Neural crest cell (in vitro differentiated cells): ENCODE results near the gene BRK1. TPM values are rescaled to one million over a fixed set of nuclear protein-coding genes. Genes with fewer than 3 reads are reported as not detected.
"Not testable (repeated sequence)": the region's sequence is repeated elsewhere in the genome, so short reads cannot be mapped to it uniquely, and the experiment has no call there.

ENCODE experiments used
- DNase-seq: peaks from one replicate; pipeline ENCODE4 v3.0.0; 2021; ENCODE audit warnings: low read depth, mixed read lengths, low spot score
- H3K27ac Mint-ChIP-seq: one replicate; pipeline ENCODE4 v1.8.0; 2021; ENCODE audit warnings: mild to moderate bottlenecking, mixed read lengths; ENCODE audit not compliant: unreplicated experiment
- H3K27me3 Mint-ChIP-seq: 2 replicates; pipeline ENCODE4 v1.8.0; 2021; ENCODE audit warnings: low read depth, mild to moderate bottlenecking, mixed read lengths
- H3K36me3 Mint-ChIP-seq: 2 replicates; pipeline ENCODE4 v1.8.0; 2021; ENCODE audit warnings: low read depth, mild to moderate bottlenecking, mixed read lengths
- H3K4me1 Mint-ChIP-seq: 2 replicates; pipeline ENCODE4 v1.8.0; 2021; ENCODE audit warnings: mixed read lengths
- H3K4me3 Mint-ChIP-seq: one replicate; pipeline ENCODE4 v1.8.0; 2021; ENCODE audit warnings: mild to moderate bottlenecking, mixed read lengths
- H3K9me3 Mint-ChIP-seq: 2 replicates; pipeline ENCODE4 v1.8.0; 2021; ENCODE audit warnings: mixed read lengths
- CTCF ChIP-seq: fragments of 200-600 bp; sonication (generic); conservative IDR thresholded peaks from 2 replicates; pipeline ENCODE4 v1.5.0; 2021; ENCODE audit warnings: antibody characterized with exemption, mild to moderate bottlenecking
- total RNA-seq: library from RNA; stranded (reverse); gene quantifications from 2 replicates; pipeline ENCODE4 v1.2.1, GENCODE V29; 2021

Gene BRK1
- total RNA-seq, 1 donor from 2014 or later: 125 TPM

- H3K36me3 Mint-ChIP-seq: no peaks in the 10 kb centered on the region
- peaks cover under 1% of the 10 kb centered on the region for H3K9me3 Mint-ChIP-seq
- no peak overlapping the region for H3K27ac Mint-ChIP-seq
- H3K4me3 Mint-ChIP-seq: no peak overlapping the region
- H3K4me1 Mint-ChIP-seq: no peaks in the 10 kb centered on the region
- no peak for DNase-seq
- no peaks in the 10 kb centered on the region for H3K27me3 Mint-ChIP-seq
- no peak for TF ChIP-seq CTCF
These were observed 58.5 kb downstream of the BRK1 start for GRCh38 chr3:10173926-10174435.

- not testable (repeated sequence) for DNase-seq, H3K4me3 Mint-ChIP-seq, H3K4me1 Mint-ChIP-seq, H3K9me3 Mint-ChIP-seq, H3K27me3 Mint-ChIP-seq, H3K27ac Mint-ChIP-seq, H3K36me3 Mint-ChIP-seq
These were observed 59.9 kb downstream of the BRK1 start for GRCh38 chr3:10175334-10175733.

GRCh38 chr3:10176150-10176549 is 60.7 kb downstream of the BRK1 start:
- DNase-seq, H3K4me1 Mint-ChIP-seq, H3K4me3 Mint-ChIP-seq: not testable (repeated sequence)

More at GRCh38 chr3:10176150-10176549, 60.7 kb downstream of the BRK1 start:
- H3K36me3 Mint-ChIP-seq, H3K27me3 Mint-ChIP-seq, H3K27ac Mint-ChIP-seq, H3K9me3 Mint-ChIP-seq: not testable (repeated sequence)

Other genes with a start within 250 kb of the BRK1 start
- not detected in 2 replicates for gene CIDEC, start 235.4 kb upstream of the BRK1 start, total RNA-seq
- 41.1 TPM in 2 replicates for gene JAGN1, start 225.1 kb upstream of the BRK1 start, total RNA-seq
- gene IL17RE, start 212.8 kb upstream of the BRK1 start, total RNA-seq: 1.4 and 1.7 TPM in 2 replicates
- gene IL17RC, start 198.6 kb upstream of the BRK1 start, total RNA-seq: 6.0 and 7.3 TPM in 2 replicates
- gene CRELD1, start 181.8 kb upstream of the BRK1 start, total RNA-seq: 16.9 and 18.3 TPM in 2 replicates
- 5.7 and 6.4 TPM in 2 replicates for gene PRRT3, start 163.3 kb upstream of the BRK1 start, total RNA-seq
- 39.8 and 42.6 TPM in 2 replicates for gene EMC3, start 128.8 kb upstream of the BRK1 start, total RNA-seq
- 65.4 and 67.9 TPM in 2 replicates for gene FANCD2, start 89.2 kb upstream of the BRK1 start, total RNA-seq
- not detected in 2 replicates for gene FANCD2OS, start 7.4 kb upstream of the BRK1 start, total RNA-seq
- gene VHL, start 26.1 kb downstream of the BRK1 start, total RNA-seq: 80.1 and 80.8 TPM in 2 replicates
- 0.39 and 0.44 TPM in 2 replicates for gene IRAK2, start 49.2 kb downstream of the BRK1 start, total RNA-seq
- gene TATDN2, start 132.8 kb downstream of the BRK1 start, total RNA-seq: 40.5 TPM in 2 replicates
- 0.35 and 0.43 TPM in 2 replicates for gene GHRL, start 177.3 kb downstream of the BRK1 start, total RNA-seq
- 124 and 125 TPM in 2 replicates for gene SEC13, start 205.4 kb downstream of the BRK1 start, total RNA-seq